ENCODE measurements around the gene RAB40A.

GRCh38 chrX:103467156-103467555 lies 52.1 kb downstream of the RAB40A start:
- TF ChIP-seq POLR2AphosphoS5 (IDR thresholded peaks at IDR 0.05; ENCODE audit: borderline replicate concordance, low read depth, low read length): no peak
- no peak for TF ChIP-seq EZH2 (IDR thresholded peaks at IDR 0.05)
